Body of pancreas (tissue), 4 donors: ENCODE data around the gene P2RY6. TPM values are rescaled to one million over a fixed set of nuclear protein-coding genes. Genes with fewer than 3 reads are reported as not detected.

Experiments used
- ATAC-seq: fragments of 150-250 bp; one replicate; pipeline ENCODE4 v1.9.1; 2016
- DNase-seq, 4 donors: peaks; one replicate each; pipeline ENCODE4 v3.0.0-alpha.2; 2019
- H3K27ac ChIP-seq, 4 donors: fragments of 200-600 bp; sonication (generic); 1 replicate in 3 of 4; 2 replicates in 1 of 4; pipeline versions ENCODE4 v1.5.1 to v1.6.1; 2016 to 2019; ENCODE audit warnings: mild to moderate bottlenecking in 1 of 4, mixed read lengths in 1 of 4, moderate library complexity in 1 of 4
- H3K27me3 ChIP-seq, 2 donors: fragments of 200-600 bp; sonication (generic); one replicate each; pipeline ENCODE4 v1.6.0; 2016; ENCODE audit warnings: mild to moderate bottlenecking in 1 of 2
- H3K36me3 ChIP-seq, 2 donors: fragments of 200-600 bp; sonication (generic); replicated peaks in 1 of 2; 2 replicates each; pipeline ENCODE4 v1.5.1; 2016; ENCODE audit warnings: low read depth in 2 of 2; ENCODE audit not compliant: insufficient read depth in 1 of 2
- H3K4me1 ChIP-seq: fragments of 200-600 bp; sonication (generic); one replicate; pipeline ENCODE4 v1.6.0; 2016
- H3K4me3 ChIP-seq, 2 donors: fragments of 200-600 bp; sonication (generic); 1 replicate in 1 of 2; 2 replicates in 1 of 2; pipeline ENCODE4 v1.5.1; 2016 to 2019
- H3K9me3 ChIP-seq, 3 donors: fragments of 200-600 bp; sonication (generic); 1 replicate in 2 of 3; 2 replicates in 1 of 3; pipeline ENCODE4 v1.5.1; 2016
- CTCF ChIP-seq, 7 experiments: fragments of 450-650 bp in 4 of 7; fragments of 200-600 bp in 3 of 7; sonication (generic) in 3 of 7; IDR thresholded peaks; one replicate each; pipeline ENCODE4 v1.5.1; 2016 to 2019; ENCODE audit warnings: antibody characterized with exemption in 7 of 7
- POLR2A ChIP-seq, 3 donors: fragments of 450-650 bp; IDR thresholded peaks; one replicate each; pipeline ENCODE4 v1.6.1; 2016; ENCODE audit warnings: antibody characterized with exemption in 3 of 3, mild to moderate bottlenecking in 2 of 3
- WGBS, 2 donors: methylation state at CpG; one replicate each; pipeline ENCODE4 v1.1.5; 2017; 5-methylcytosine and 5-hydroxymethylcytosine counted together
- intact Hi-C: fragments of 100-400 bp; cut with DNase I; formaldehyde crosslinking; loops from one replicate; pipeline ENCODE4 v1.15.1; 2023
- total RNA-seq, 2 donors: library from RNA; depleted of rRNA; stranded (reverse); fragments of >200 nt; gene quantifications; one replicate each; pipeline ENCODE4 v1.1.0, GENCODE V29; 2016

Gene P2RY6
- total RNA-seq, 2 donors from 2014 or later: not detected

GRCh38 chr11:73345481-73346160 lies 73.5 kb downstream of the P2RY6 start:
- peaks cover 15% of the 10 kb centered on the region for H3K4me1 ChIP-seq

GRCh38 chr11:73346186-73346935 lies 74.2 kb downstream of the P2RY6 start:
- Histone ChIP-seq H3K36me3 (no peaks in the 10 kb centered on the region), H3K4me3 (no peak overlapping the region), H3K27me3 (no peaks in the 10 kb centered on the region), H3K9me3 (no peaks in the 10 kb centered on the region), H3K4me1 (peaks cover 19% of the 10 kb centered on the region), H3K27ac (no peak overlapping the region)
- DNase-seq: no peak
- intact Hi-C loops: no loop called here
- TF ChIP-seq CTCF (IDR thresholded peaks at IDR 0.05) (no peak), POLR2A (IDR thresholded peaks at IDR 0.05) (no peak)
- WGBS, 2 donors: 71 to 73% methylated on average over 10 of the region's 10 CpGs
- no peak for ATAC-seq

More at GRCh38 chr11:73345481-73346160, 73.5 kb downstream of the P2RY6 start:
- WGBS, 2 donors: 68 to 87% methylated on average over 5 of the region's 5 CpGs
- intact Hi-C loops: no loop called here
- no peak for TF ChIP-seq POLR2A (IDR thresholded peaks at IDR 0.05)
- no peak for TF ChIP-seq CTCF (IDR thresholded peaks at IDR 0.05)
- no peak for DNase-seq
- H3K4me3 ChIP-seq: no peak overlapping the region
- H3K36me3 ChIP-seq: no peaks in the 10 kb centered on the region
- H3K9me3 ChIP-seq: no peaks in the 10 kb centered on the region
- no peak for ATAC-seq
- no peaks in the 10 kb centered on the region for H3K27me3 ChIP-seq
- no peak overlapping the region for H3K27ac ChIP-seq

- Histone ChIP-seq H3K9me3 (no peaks in the 10 kb centered on the region), H3K36me3 (no peaks in the 10 kb centered on the region), H3K4me1 (peaks cover 21% of the 10 kb centered on the region), H3K27ac (no peak overlapping the region), H3K27me3 (no peaks in the 10 kb centered on the region), H3K4me3 (no peak overlapping the region)
- no peak for DNase-seq
- TF ChIP-seq CTCF (IDR thresholded peaks at IDR 0.05) (no peak), POLR2A (IDR thresholded peaks at IDR 0.05) (no peak)
- intact Hi-C loops: no loop called here
- ATAC-seq: no peak
- 72 to 79% methylated on average over 8 to 9 of the region's 12 CpGs for WGBS, 2 donors
Measured at GRCh38 chr11:73347067-73347466, 74.9 kb downstream of the P2RY6 start.

Other genes with a start within 250 kb of the P2RY6 start
- 1 to 10 TPM; 7.3 to 8.0 TPM for gene FCHSD2, start 130.0 kb upstream of the P2RY6 start, total RNA-seq
- gene P2RY2, start 54.1 kb upstream of the P2RY6 start, total RNA-seq: 1 to 10 TPM; 2.0 to 2.1 TPM
- 10 to 100 TPM; 19.2 to 28.0 TPM for gene ARHGEF17, start 35.9 kb downstream of the P2RY6 start, total RNA-seq
- under 1 TPM; 0.33 to 0.52 TPM for gene RELT, start 104.1 kb downstream of the P2RY6 start, total RNA-seq